ENCODE measurements around the gene SELENOO. TPM values are rescaled to one million over a fixed set of nuclear protein-coding genes. Genes with fewer than 3 reads are reported as not detected.
A peak's percentile ranks its signal among the peaks of the same experiment; 100 is the strongest.

Gene SELENOO
- total and polyA plus RNA-seq, 5 experiments from 2014 or later = 3.1 to 42.4 (median 8.8) TPM

- POLR2A ChIA-PET = interaction anchor here (1.0 kb wide), 1 partner anchor 16 kb away, joined by 3 read pairs; the partner anchor contains the start of gene TUBGCP6
- peaks cover 5 to 8% (median 6%) of the 10 kb centered on the region in 4 donors for H3K4me1 Mint-ChIP-seq
- no peak overlapping the region for H3K27ac Mint-ChIP-seq
- H3K9me3 Mint-ChIP-seq = no peaks in the 10 kb centered on the region
- ATAC-seq (no peak), DNase-seq (no peak)
- peak overlapping the region in 1 of 10 donors; percentile 14 for H3K4me3 Mint-ChIP-seq
- peaks cover 0 to 2% (median 0%) of the 10 kb centered on the region in 3 donors for H3K36me3 Mint-ChIP-seq
- H3K27me3 Mint-ChIP-seq = peaks cover 5 to 39% (median 19%) of the 10 kb centered on the region in 5 donors
Observed at GRCh38 chr22:50260434-50260800, 59.6 kb downstream of the SELENOO start.

- Mint-ChIP-seq H3K4me3 (no peak overlapping the region), H3K27me3 (peaks cover 5 to 40% (median 19%) of the 10 kb centered on the region in 5 donors), H3K27ac (no peak overlapping the region), H3K4me1 (peaks cover 6 to 8% (median 7%) of the 10 kb centered on the region in 4 donors), H3K9me3 (no peaks in the 10 kb centered on the region), H3K36me3 (peaks cover 0 to 2% (median 0%) of the 10 kb centered on the region in 3 donors)
- DNase-seq (no peak), ATAC-seq (peak; percentile 55 to 65)
- POLR2A ChIA-PET = interaction anchor here (1.0 kb wide), 1 partner anchor 16 kb away, joined by 3 read pairs; the partner anchor contains the start of gene TUBGCP6
Observed at GRCh38 chr22:50260801-50261614, 60.2 kb downstream of the SELENOO start.

GRCh38 chr22:50261615-50262459 lies 61.0 kb downstream of the SELENOO start, which contains the start of gene MAPK12:
MAPK12 (minus strand) TSS chr22:50261683; CDS start chr22:50261509, 174 bp downstream.
- H3K4me3 Mint-ChIP-seq = peak within 1 kb of the TSS in 9 of 10 donors; percentile 44 to 75 (median 61)
- peak within 1 kb of the TSS in 1 of 10 donors; percentile 25 for H3K27ac Mint-ChIP-seq
- peaks cover 5 to 40% (median 19%) of the 10 kb centered on the region in 5 donors for H3K27me3 Mint-ChIP-seq
- ATAC-seq (no peak), DNase-seq (no peak)
- POLR2A ChIA-PET = interaction anchor here (0.6 kb wide), 1 partner anchor 358 kb away, joined by 6 read pairs; no protein-coding TSS in a partner anchor
- peaks cover 0 to 2% (median 0%) of the 10 kb centered on the region in 3 donors for H3K36me3 Mint-ChIP-seq
- peaks cover 6 to 9% (median 8%) of the 10 kb centered on the region in 4 donors for H3K4me1 Mint-ChIP-seq
- no peaks in the 10 kb centered on the region for H3K9me3 Mint-ChIP-seq

GRCh38 chr22:50262460-50262911 lies 61.7 kb downstream of the SELENOO start:
- Mint-ChIP-seq H3K9me3 (no peaks in the 10 kb centered on the region), H3K4me3 (peak overlapping the region in 9 of 10 donors; percentile 44 to 75 (median 61)), H3K4me1 (peaks cover 6 to 9% (median 8%) of the 10 kb centered on the region in 4 donors), H3K27me3 (peaks cover 5 to 40% (median 19%) of the 10 kb centered on the region in 5 donors), H3K27ac (peak overlapping the region in 1 of 10 donors; percentile 25), H3K36me3 (peaks cover 0 to 2% (median 0%) of the 10 kb centered on the region in 3 donors)
- POLR2A ChIA-PET = interaction anchor here (0.6 to 0.8 kb wide), 2 partner anchors 12 to 358 kb away, joined by 3 to 6 read pairs; partner anchors contain the start of gene HDAC10
- no peak for DNase-seq
- no peak for ATAC-seq

- DNase-seq = no peak
- POLR2A ChIA-PET = interaction anchor here (0.6 to 0.8 kb wide), 2 partner anchors 12 to 357 kb away, joined by 3 to 6 read pairs; partner anchors contain the start of gene HDAC10
- no peak for ATAC-seq
- peaks cover 5 to 40% (median 19%) of the 10 kb centered on the region in 5 donors for H3K27me3 Mint-ChIP-seq
- H3K4me3 Mint-ChIP-seq = no peak overlapping the region
- peaks cover 7 to 10% (median 8%) of the 10 kb centered on the region in 4 donors for H3K4me1 Mint-ChIP-seq
- H3K27ac Mint-ChIP-seq = no peak overlapping the region
- no peaks in the 10 kb centered on the region for H3K9me3 Mint-ChIP-seq
- peaks cover 0 to 2% (median 0%) of the 10 kb centered on the region in 3 donors for H3K36me3 Mint-ChIP-seq
Observed at GRCh38 chr22:50262973-50263617, 62.3 kb downstream of the SELENOO start.

GRCh38 chr22:50264104-50264745 lies 63.4 kb downstream of the SELENOO start:
- ATAC-seq = no peak
- peaks cover 7 to 15% (median 10%) of the 10 kb centered on the region in 4 donors for H3K4me1 Mint-ChIP-seq
- H3K4me3 Mint-ChIP-seq = no peak overlapping the region
- H3K36me3 Mint-ChIP-seq = no peaks in the 10 kb centered on the region
- no peak for DNase-seq
- H3K9me3 Mint-ChIP-seq = no peaks in the 10 kb centered on the region
- POLR2A ChIA-PET = no interaction called here
- H3K27ac Mint-ChIP-seq = peak overlapping the region in 1 of 10 donors; percentile 43
- peaks cover 4 to 34% (median 16%) of the 10 kb centered on the region in 5 donors for H3K27me3 Mint-ChIP-seq

GRCh38 chr22:50264946-50265669 lies 64.3 kb downstream of the SELENOO start:
- no peaks in the 10 kb centered on the region for H3K9me3 Mint-ChIP-seq
- POLR2A ChIA-PET = no interaction called here
- H3K4me1 Mint-ChIP-seq = peaks cover 7 to 15% (median 10%) of the 10 kb centered on the region in 4 donors
- H3K27ac Mint-ChIP-seq = no peak overlapping the region
- no peaks in the 10 kb centered on the region for H3K36me3 Mint-ChIP-seq
- ATAC-seq (no peak), DNase-seq (no peak)
- peak overlapping the region in 2 of 10 donors; percentile 20 to 39 for H3K4me3 Mint-ChIP-seq
- H3K27me3 Mint-ChIP-seq = peaks cover 4 to 32% (median 15%) of the 10 kb centered on the region in 5 donors

- Mint-ChIP-seq H3K27me3 (peaks cover 4 to 27% (median 12%) of the 10 kb centered on the region in 5 donors), H3K27ac (no peak overlapping the region), H3K4me3 (no peak overlapping the region), H3K4me1 (peaks cover 5 to 19% (median 15%) of the 10 kb centered on the region in 4 donors), H3K9me3 (no peaks in the 10 kb centered on the region), H3K36me3 (no peaks in the 10 kb centered on the region)
- DNase-seq = no peak
- POLR2A ChIA-PET = interaction anchor here (1.5 kb wide), 1 partner anchor 61 kb away, joined by 4 read pairs; no protein-coding TSS in a partner anchor
- no peak for ATAC-seq
Observed at GRCh38 chr22:50266994-50267393, 66.2 kb downstream of the SELENOO start.

Data from naive thymus-derived CD8-positive, alpha-beta T cell (primary cell).